GM18511 (cell line): ENCODE data around the gene VAV3.

ENCODE experiments used
- ATAC-seq: cut with Tn5 transposase; IDR thresholded peaks from one replicate; pipeline ENCODE4 v1.9.1; 2021; ENCODE audit warnings: mild to moderate bottlenecking, moderate library complexity; ENCODE audit not compliant: unreplicated experiment

The VAV3 gene

GRCh38 chr1:107548276-107548675 lies 416.7 kb downstream of the VAV3 start:
- ATAC-seq: no peak

GRCh38 chr1:107547363-107548155 lies 417.4 kb downstream of the VAV3 start:
- no peak for ATAC-seq

- no peak for ATAC-seq
Measured at GRCh38 chr1:107546576-107546975, 418.4 kb downstream of the VAV3 start.

DNA sequence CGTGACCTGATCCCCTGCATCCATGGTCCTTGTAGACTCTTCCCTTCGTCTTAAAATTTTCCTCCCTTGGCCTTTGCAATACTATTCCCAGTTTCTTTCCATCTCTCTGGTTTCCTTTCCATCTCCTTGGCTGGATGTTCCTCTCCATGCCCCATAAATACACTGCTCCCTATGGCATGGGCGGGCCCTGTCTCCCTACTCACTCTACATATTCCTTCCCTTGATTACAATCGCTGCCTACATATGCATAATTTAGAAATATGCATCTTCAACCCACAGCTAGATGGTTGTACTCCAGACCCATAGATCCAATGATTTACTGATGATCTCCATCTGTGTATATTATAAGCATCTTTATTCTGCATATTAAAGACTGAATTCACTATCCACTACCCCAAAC lies 419.1 kb downstream of the VAV3 start:
- ATAC-seq: no peak

DNA sequence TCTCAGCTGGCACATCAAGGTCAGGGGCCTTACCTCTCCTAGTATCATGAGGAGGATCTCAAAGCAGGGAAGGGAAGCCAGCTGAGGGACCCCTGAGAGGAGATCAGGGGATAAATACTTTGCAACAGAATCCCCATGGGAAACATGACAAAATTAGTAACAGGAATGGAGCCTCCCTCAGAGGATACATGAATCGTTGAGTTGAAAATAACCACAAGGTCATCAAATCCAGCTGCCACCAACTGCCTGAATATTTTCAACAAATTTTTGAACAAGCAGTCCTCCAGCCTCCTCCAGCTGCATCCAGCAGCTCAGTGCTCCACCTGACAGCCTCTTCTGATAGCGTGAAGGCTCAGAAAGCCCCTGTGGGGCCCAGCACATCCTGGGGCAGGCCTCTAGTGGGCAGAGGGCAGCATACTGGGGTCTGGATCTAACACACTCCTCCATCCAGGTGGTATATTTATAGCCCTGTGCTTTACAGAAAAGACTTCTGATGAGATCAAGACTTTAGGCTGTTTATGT lies 419.9 kb downstream of the VAV3 start:
- no peak for ATAC-seq

DNA sequence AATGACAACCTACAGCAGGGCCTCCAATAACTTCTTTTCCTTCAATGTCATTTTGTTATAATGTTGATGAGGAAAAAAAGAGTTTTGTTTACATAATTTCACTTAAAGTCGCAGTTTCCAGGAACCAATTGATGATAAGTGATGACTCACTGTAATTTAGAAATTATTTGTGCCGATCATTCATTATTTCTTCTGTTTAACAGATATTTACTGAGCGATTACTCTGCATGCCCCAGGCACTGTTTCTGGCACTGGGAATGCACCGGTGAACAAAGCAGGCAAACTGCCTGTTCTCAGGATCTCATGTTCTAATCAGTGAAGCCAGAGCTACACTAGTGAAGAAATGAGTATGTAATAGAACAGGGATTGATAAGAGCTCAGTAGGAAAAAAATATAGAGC lies 420.7 kb downstream of the VAV3 start:
- no peak for ATAC-seq

DNA sequence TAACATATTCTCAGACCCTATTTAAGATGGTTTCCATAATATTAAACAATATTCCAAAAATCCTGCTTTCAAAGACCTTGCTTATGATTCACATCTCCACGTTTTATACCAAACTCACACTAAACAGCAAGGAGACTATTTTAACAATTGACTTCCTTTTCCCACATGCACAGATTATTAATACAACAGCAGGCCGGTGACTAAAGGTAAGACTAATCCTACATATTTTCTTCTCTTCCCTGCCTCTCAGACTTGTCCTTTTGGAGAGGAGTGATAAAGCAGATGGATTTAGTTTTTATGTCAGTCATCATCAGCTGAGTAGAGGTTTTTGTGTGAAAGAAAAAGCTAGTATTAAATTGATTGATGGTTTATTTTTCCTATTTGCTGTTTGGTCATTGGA lies 423.6 kb downstream of the VAV3 start:
- ATAC-seq: no peak

DNA sequence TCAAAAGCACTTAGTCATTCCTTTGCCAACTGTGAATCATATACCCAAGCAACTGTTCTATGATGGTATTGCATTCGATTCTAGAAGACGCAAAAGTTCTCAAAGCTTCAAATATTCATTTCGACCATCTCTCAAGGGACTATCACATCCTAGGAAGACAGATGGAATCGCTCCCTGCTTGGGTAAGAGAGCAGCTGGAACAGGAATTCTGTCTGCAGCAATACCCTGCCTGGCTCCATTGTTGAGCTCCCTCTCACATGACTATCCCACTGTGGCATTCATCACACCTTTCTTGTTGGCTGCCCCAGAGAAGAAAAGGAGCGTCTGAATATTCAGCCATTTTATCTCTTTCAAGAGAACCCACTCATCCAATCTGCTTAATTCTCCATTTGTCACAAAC lies 426.5 kb downstream of the VAV3 start:
- no peak for ATAC-seq

DNA sequence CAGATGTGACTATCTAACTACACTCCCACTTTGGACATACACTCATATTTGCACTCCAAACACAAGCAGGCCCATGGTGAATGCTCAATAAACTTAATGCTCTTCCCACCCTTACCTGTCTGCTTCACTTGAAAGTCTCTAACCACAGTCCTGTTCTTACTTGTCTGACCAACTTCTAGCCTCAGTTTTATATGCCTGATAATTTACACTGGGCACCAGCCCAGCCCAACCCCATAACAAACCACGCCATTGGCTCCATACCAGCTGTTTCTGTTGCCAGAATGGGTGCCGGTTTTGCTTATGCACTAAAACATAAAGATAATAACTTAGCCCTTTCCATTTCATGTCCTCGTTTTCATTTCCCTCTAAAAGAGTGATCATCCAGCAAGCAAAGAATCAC lies 428.7 kb downstream of the VAV3 start:
- no peak for ATAC-seq

- no peak for ATAC-seq
Measured at GRCh38 chr1:107535091-107535490, 429.9 kb downstream of the VAV3 start.

- no peak for ATAC-seq
Measured at GRCh38 chr1:107534632-107535031, 430.3 kb downstream of the VAV3 start.

GRCh38 chr1:107533436-107533835 lies 431.5 kb downstream of the VAV3 start:
- no peak for ATAC-seq

DNA sequence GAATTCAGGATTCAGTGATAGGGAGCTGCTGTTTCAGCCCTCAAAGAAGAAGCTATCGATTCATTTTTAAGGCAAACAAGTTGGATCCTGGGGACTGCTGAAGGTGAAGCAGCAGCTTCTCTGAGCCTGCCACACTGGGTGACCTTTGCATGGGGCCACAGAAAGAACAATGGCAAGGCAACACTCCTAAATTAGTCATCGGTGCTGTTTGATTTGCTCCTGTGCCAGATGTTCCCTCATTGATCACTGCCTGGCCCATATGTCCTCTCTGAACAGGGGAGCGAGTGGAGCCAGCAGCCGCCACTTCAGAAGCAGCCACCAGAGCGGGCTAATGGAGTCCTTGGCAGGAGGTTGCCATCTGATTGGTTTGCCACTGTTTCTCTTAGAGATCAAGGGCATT lies 432.7 kb downstream of the VAV3 start:
- no peak for ATAC-seq

- no peak for ATAC-seq
Measured at GRCh38 chr1:107531065-107531908, 433.7 kb downstream of the VAV3 start.

DNA sequence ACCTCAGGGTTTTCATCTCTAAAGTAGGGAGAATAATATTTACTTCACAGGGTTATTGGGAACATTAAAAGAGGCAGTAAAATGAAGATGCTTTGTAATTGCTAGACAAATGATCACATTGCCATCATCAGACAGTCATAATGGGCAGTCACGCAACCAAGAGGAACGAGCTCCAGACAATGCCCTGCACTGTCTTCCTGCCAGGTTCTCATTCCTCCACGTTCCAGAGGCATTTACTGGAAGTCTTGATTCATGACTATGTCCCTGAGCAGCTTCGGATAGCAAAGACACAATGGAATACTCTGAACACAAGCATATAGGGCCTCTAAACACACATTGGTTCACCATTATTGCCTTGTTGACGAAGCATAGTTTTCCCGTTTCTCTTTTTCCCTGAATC lies 434.4 kb downstream of the VAV3 start:
- ATAC-seq: no peak

- peak; percentile 95 for ATAC-seq
Measured at GRCh38 chr1:107529511-107530149, 435.4 kb downstream of the VAV3 start.

GRCh38 chr1:107526524-107527198 lies 438.3 kb downstream of the VAV3 start:
- no peak for ATAC-seq

GRCh38 chr1:107525961-107526360 lies 439.0 kb downstream of the VAV3 start:
- no peak for ATAC-seq

GRCh38 chr1:107525145-107525544 lies 439.8 kb downstream of the VAV3 start:
- ATAC-seq: no peak

DNA sequence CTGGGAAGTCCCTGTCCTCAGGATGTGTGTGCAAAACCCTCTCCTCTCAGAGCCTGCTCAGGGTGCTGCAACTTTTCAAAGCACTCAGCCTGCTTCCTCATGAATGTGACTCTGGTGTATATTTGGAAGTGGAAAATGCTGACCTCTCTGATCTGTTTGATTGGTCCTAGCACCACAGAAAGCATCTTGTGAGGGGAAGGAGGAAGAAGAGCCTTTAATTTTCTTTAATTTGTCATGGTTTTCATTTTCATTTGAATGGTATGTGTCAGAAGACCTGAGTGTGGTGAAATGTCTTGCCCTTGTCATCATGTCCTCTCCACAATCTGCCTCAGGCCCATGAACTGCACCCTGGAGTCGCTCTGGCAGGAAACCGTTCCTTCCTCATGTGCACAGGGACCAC lies 440.7 kb downstream of the VAV3 start:
- no peak for ATAC-seq

DNA sequence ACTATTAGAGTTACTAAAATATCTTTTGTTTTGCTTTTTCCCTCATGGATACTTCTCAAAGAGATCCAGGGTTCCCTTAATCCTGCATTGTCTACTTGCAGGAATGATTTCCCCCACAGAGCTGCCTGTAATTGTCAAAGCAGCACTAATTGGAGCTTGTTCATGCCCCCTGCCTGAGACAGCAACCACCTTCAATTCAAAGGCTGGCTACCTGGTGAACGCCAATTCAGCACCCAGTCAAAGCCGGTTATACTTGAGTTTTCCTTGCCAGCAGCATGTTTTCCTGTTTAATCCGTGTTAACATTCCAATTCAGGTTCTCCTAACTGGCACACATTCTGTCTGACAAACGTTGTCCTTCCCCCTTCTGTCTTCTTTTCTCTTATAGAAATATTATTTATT lies 441.2 kb downstream of the VAV3 start:
- ATAC-seq: no peak
